Activated naive CD4-positive, alpha-beta T cell treated with anti-CD3 and anti-CD28 coated beads, Interleukin-2, amount 50 U/mL, for 24 hours (primary cell): ENCODE measurements around the gene MICB.
"Not testable (repeated sequence)": the region's sequence is repeated elsewhere in the genome, so short reads cannot be mapped to it uniquely, and the experiment has no call there.

Experiments
- H3K27ac Mint-ChIP-seq: one replicate; pipeline ENCODE4 v1.8.0; 2021; ENCODE audit warnings: mild to moderate bottlenecking, mixed read lengths
- H3K27me3 Mint-ChIP-seq: one replicate; pipeline ENCODE4 v1.8.0; 2021; ENCODE audit warnings: mixed read lengths
- H3K36me3 Mint-ChIP-seq: one replicate; pipeline ENCODE4 v1.8.0; 2021; ENCODE audit warnings: mixed read lengths
- H3K4me1 Mint-ChIP-seq: one replicate; pipeline ENCODE4 v1.8.0; 2021; ENCODE audit warnings: mixed read lengths
- H3K4me3 Mint-ChIP-seq: one replicate; pipeline ENCODE4 v1.8.0; 2021; ENCODE audit warnings: mild to moderate bottlenecking, mixed read lengths
- H3K9me3 Mint-ChIP-seq: one replicate; pipeline ENCODE4 v1.8.0; 2021; ENCODE audit warnings: mixed read lengths

MICB gene

GRCh38 chr6:31540640-31541039 is 42.7 kb downstream of the MICB start:
- H3K27ac Mint-ChIP-seq, result peak overlapping the region; percentile 99
- peak overlapping the region; percentile 98 for H3K4me3 Mint-ChIP-seq
- no peaks in the 10 kb centered on the region for H3K9me3 Mint-ChIP-seq
- peaks cover 48% of the 10 kb centered on the region for H3K4me1 Mint-ChIP-seq
- H3K27me3 Mint-ChIP-seq, result no peaks in the 10 kb centered on the region
- peaks cover 38% of the 10 kb centered on the region for H3K36me3 Mint-ChIP-seq

GRCh38 chr6:31541059-31541657 is 43.2 kb downstream of the MICB start:
- peaks cover 33% of the 10 kb centered on the region for H3K36me3 Mint-ChIP-seq
- peak overlapping the region; percentile 98 for H3K4me3 Mint-ChIP-seq
- peaks cover 43% of the 10 kb centered on the region for H3K4me1 Mint-ChIP-seq

DNA sequence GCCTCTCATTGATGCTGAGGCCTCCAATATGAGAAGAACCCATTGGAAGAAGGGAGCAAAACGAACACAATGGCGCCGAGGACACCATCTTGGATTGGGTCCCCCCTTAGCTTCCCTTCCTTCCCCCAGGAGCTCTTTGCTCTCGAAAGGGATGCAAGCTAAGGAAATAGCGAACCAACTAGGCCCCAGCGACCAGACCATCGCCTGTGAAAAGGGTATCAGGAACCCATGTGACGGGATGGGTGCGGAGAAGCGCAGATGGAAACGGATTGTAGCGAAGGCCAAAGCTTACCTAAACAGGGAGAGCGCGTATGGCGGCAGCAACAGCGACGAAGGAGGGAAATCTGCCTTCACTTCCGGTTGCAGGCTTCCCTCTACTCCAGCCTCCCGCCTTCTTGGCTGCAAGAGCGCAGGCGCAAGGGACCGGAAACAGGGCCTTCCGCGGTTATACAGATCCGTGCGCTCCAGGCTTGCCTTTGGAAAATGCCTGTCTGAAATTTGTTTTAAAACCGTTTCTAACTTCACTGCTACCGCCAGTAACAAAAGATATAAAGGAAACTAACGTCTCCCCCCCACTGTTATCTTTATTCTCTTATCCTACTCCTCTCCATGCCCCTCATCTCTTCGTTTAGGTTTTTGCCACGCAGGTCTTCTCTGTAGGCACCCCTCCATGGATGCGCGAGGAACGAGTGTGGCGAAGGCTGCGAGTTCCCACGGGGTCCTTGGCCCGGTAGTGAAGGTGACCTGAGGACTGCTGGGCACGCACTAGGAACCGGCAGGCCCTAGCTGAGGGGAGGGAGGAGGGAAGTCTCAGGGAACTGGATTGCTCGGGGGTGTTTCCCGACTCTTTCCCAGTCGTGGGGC is 43.9 kb downstream of the MICB start, which contains the start of gene DDX39B:
TSS of gene DDX39B (minus strand) at position 346 of the 864 bp plus-strand sequence. CDS start 1,471 bp downstream, outside the sequence.
- H3K9me3 Mint-ChIP-seq, result no peaks in the 10 kb centered on the region
- H3K36me3 Mint-ChIP-seq, result peaks cover 30% of the 10 kb centered on the region
- H3K4me3 Mint-ChIP-seq, result peak within 1 kb of the TSS; percentile 98
- H3K27me3 Mint-ChIP-seq, result no peaks in the 10 kb centered on the region
- H3K27ac Mint-ChIP-seq, result peak within 1 kb of the TSS; percentile 99
- peaks cover 42% of the 10 kb centered on the region for H3K4me1 Mint-ChIP-seq

More at GRCh38 chr6:31541059-31541657, 43.2 kb downstream of the MICB start:
- H3K9me3 Mint-ChIP-seq, result no peaks in the 10 kb centered on the region
- peak overlapping the region; percentile 99 for H3K27ac Mint-ChIP-seq
- H3K27me3 Mint-ChIP-seq, result no peaks in the 10 kb centered on the region

GRCh38 chr6:31543639-31544038 is 45.7 kb downstream of the MICB start:
- Mint-ChIP-seq H3K27me3 (no peaks in the 10 kb centered on the region), H3K4me1 (peaks cover 38% of the 10 kb centered on the region), H3K27ac (no peak overlapping the region), H3K36me3 (peaks cover 26% of the 10 kb centered on the region), H3K9me3 (no peaks in the 10 kb centered on the region), H3K4me3 (no peak overlapping the region)

- Mint-ChIP-seq H3K27ac (no peak overlapping the region), H3K36me3 (peaks cover 16% of the 10 kb centered on the region), H3K4me1 (peaks cover 34% of the 10 kb centered on the region)
These were observed 46.7 kb downstream of the MICB start for GRCh38 chr6:31544676-31545075.

DNA sequence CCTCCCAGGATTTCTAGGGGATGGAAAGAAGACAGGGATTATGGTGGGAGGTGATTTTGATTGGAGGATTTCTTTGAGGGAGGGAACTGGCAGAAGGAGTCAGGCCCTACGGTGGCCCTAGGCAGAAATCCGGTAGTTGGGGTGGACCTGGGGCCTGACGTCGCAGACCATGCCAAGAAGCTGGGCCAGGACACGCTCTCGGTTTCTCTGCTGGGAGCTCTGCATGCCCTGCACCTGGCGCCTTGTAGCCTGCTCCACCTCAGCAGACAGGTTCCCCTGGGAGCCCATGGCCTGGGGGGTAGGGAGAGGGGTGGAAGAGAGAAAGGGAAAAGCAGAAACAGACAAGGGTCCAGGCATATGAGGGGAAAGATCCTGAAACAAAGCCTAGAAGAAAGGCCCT is 47.3 kb downstream of the MICB start:
- H3K27ac Mint-ChIP-seq, result no peak overlapping the region

More at GRCh38 chr6:31544676-31545075, 46.7 kb downstream of the MICB start:
- Mint-ChIP-seq H3K4me3 (no peak overlapping the region), H3K9me3 (no peaks in the 10 kb centered on the region), H3K27me3 (no peaks in the 10 kb centered on the region)

GRCh38 chr6:31546339-31546957 is 48.5 kb downstream of the MICB start, which contains the start of gene ATP6V1G2:
TSS of gene ATP6V1G2 (minus strand) at chr6:31546608. CDS start at chr6:31546559, 49 bp downstream.
- H3K4me1 Mint-ChIP-seq, result peaks cover 31% of the 10 kb centered on the region
- H3K27me3 Mint-ChIP-seq, result no peaks in the 10 kb centered on the region
- no peaks in the 10 kb centered on the region for H3K9me3 Mint-ChIP-seq
- peak within 1 kb of the TSS; percentile 65 for H3K27ac Mint-ChIP-seq
- peaks cover under 1% of the 10 kb centered on the region for H3K36me3 Mint-ChIP-seq
- peak within 1 kb of the TSS; percentile 89 for H3K4me3 Mint-ChIP-seq

More for the DNA sequence above, 47.3 kb downstream of the MICB start:
- Mint-ChIP-seq H3K4me1 (peaks cover 28% of the 10 kb centered on the region), H3K36me3 (peaks cover 11% of the 10 kb centered on the region), H3K27me3 (no peaks in the 10 kb centered on the region), H3K4me3 (peak overlapping the region; percentile 27), H3K9me3 (no peaks in the 10 kb centered on the region)

- no peaks in the 10 kb centered on the region for H3K27me3 Mint-ChIP-seq
- H3K9me3 Mint-ChIP-seq, result no peaks in the 10 kb centered on the region
- H3K4me1 Mint-ChIP-seq, result peaks cover 33% of the 10 kb centered on the region
- peak within 1 kb of the TSS; percentile 77 for H3K27ac Mint-ChIP-seq
- H3K4me3 Mint-ChIP-seq, result peak within 1 kb of the TSS; percentile 89
- no peaks in the 10 kb centered on the region for H3K36me3 Mint-ChIP-seq
These were observed 49.2 kb downstream of the MICB start, which contains the start of gene NFKBIL1 for GRCh38 chr6:31546958-31547726. TSS of gene NFKBIL1 (plus strand) at chr6:31547608. CDS start at chr6:31547695, 87 bp downstream.

GRCh38 chr6:31547727-31548543 is 50.0 kb downstream of the MICB start:
- Mint-ChIP-seq H3K27ac (peak overlapping the region; percentile 77), H3K4me3 (peak overlapping the region; percentile 89), H3K27me3 (no peaks in the 10 kb centered on the region), H3K4me1 (peaks cover 30% of the 10 kb centered on the region), H3K9me3 (no peaks in the 10 kb centered on the region), H3K36me3 (no peaks in the 10 kb centered on the region)

- H3K36me3 Mint-ChIP-seq, result no peaks in the 10 kb centered on the region
- peaks cover 26% of the 10 kb centered on the region for H3K4me1 Mint-ChIP-seq
- no peaks in the 10 kb centered on the region for H3K27me3 Mint-ChIP-seq
- H3K4me3 Mint-ChIP-seq, result peak overlapping the region; percentile 89
- no peaks in the 10 kb centered on the region for H3K9me3 Mint-ChIP-seq
- peak overlapping the region; percentile 66 for H3K27ac Mint-ChIP-seq
These were observed 50.6 kb downstream of the MICB start for GRCh38 chr6:31548544-31548873.

- Mint-ChIP-seq H3K27ac (peak overlapping the region; percentile 59), H3K4me3 (peak overlapping the region; percentile 51), H3K4me1 (peaks cover 37% of the 10 kb centered on the region)
- H3K36me3 Mint-ChIP-seq, H3K27me3 Mint-ChIP-seq, H3K9me3 Mint-ChIP-seq: not testable (repeated sequence)
These were observed 53.4 kb downstream of the MICB start for GRCh38 chr6:31551371-31551770.

DNA sequence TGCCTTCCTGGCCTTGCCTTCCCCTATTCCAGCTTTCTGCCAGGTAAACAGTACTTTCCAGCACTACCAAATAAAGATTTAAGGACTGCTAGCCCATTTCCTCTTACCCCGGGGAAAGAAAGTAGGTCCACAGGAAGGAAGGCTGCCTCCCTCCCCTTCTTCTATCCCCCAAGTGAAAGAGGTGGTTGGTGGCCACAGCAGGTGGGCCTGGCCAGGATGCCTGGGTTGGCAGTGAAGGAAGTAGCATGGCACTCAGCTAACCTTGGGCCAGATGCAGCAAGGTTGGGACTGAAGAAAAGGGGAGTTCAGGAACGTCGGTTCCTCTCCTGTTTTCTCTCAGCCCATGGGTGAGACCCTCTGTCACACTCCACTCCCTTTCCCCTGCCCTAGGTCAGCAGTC is 58.4 kb downstream of the MICB start:
- peak overlapping the region; percentile 3 for H3K4me3 Mint-ChIP-seq

GRCh38 chr6:31557443-31558317 is 59.7 kb downstream of the MICB start:
- Mint-ChIP-seq H3K9me3 (no peaks in the 10 kb centered on the region), H3K36me3 (peaks cover 18% of the 10 kb centered on the region), H3K4me3 (peak overlapping the region; percentile 33), H3K4me1 (peaks cover 66% of the 10 kb centered on the region), H3K27me3 (no peaks in the 10 kb centered on the region), H3K27ac (peak overlapping the region; percentile 94)

More for the DNA sequence above, 58.4 kb downstream of the MICB start:
- H3K27me3 Mint-ChIP-seq, result no peaks in the 10 kb centered on the region
- H3K9me3 Mint-ChIP-seq, result no peaks in the 10 kb centered on the region
- peaks cover 60% of the 10 kb centered on the region for H3K4me1 Mint-ChIP-seq
- H3K27ac Mint-ChIP-seq, result peak overlapping the region; percentile 27
- H3K36me3 Mint-ChIP-seq, result peaks cover 14% of the 10 kb centered on the region

GRCh38 chr6:31558318-31558625 is 60.3 kb downstream of the MICB start:
- Mint-ChIP-seq H3K27ac (peak overlapping the region; percentile 94), H3K4me3 (peak overlapping the region; percentile 81), H3K36me3 (peaks cover 22% of the 10 kb centered on the region), H3K27me3 (no peaks in the 10 kb centered on the region), H3K4me1 (peaks cover 72% of the 10 kb centered on the region), H3K9me3 (no peaks in the 10 kb centered on the region)
